Loucy (cell line): ENCODE results near the gene C10orf105.

Experiments used
- CTCF ChIP-seq: fragments of 200-600 bp; sonication (generic); conservative IDR thresholded peaks from 2 replicates; pipeline ENCODE4 v1.5.1; 2014; ENCODE audit warnings: mild to moderate bottlenecking, antibody characterized with exemption, low read length
- EZH2phosphoT487 ChIP-seq: fragments of 200-600 bp; IDR thresholded peaks from 2 replicates; pipeline ENCODE4 v1.6.1; 2018; ENCODE audit warnings: antibody characterized with exemption, mild to moderate bottlenecking, moderate library complexity, borderline replicate concordance

GRCh38 chr10:71743089-71743838 is 23.7 kb upstream of the C10orf105 start:
- TF ChIP-seq CTCF (no peak), EZH2phosphoT487 (no peak)
